Activated CD4-positive, alpha-beta T cell treated with anti-CD3 and anti-CD28 coated beads, Interleukin-2, amount 10 ng/mL, durations not matched to agents 7 days and 5 days (primary cell): ENCODE results near the gene AGGF1. TPM values are rescaled to one million over a fixed set of nuclear protein-coding genes. Genes with fewer than 3 reads are reported as not detected.

Experiments used
- CTCF ChIA-PET: fragments of 350-600 bp; sonication (Branson Sonifier 250); formaldehyde crosslinking; loops from one replicate; lab custom pipeline; 2021; ENCODE audit warnings: antibody characterized with exemption; lab: Charles Lee
- POLR2A ChIA-PET: fragments of 350-600 bp; sonication (Branson Sonifier 250); formaldehyde crosslinking; loops from one replicate; lab custom pipeline; 2021; ENCODE audit warnings: antibody characterized with exemption; lab: Charles Lee
- DNase-seq: peaks from one replicate; pipeline ENCODE4 v3.0.0-alpha.2; 2020
- H3K27ac Mint-ChIP-seq: one replicate; pipeline ENCODE4 v1.8.0; 2021; ENCODE audit warnings: mild to moderate bottlenecking, moderate library complexity, mixed read lengths
- H3K27me3 Mint-ChIP-seq: one replicate; pipeline ENCODE4 v1.8.0; 2021; ENCODE audit warnings: mixed read lengths
- H3K36me3 Mint-ChIP-seq: one replicate; pipeline ENCODE4 v1.8.0; 2021; ENCODE audit warnings: low read depth, mixed read lengths
- H3K4me1 Mint-ChIP-seq: one replicate; pipeline ENCODE4 v1.8.0; 2021; ENCODE audit warnings: mixed read lengths
- H3K4me3 Mint-ChIP-seq: one replicate; pipeline ENCODE4 v1.8.0; 2021; ENCODE audit warnings: mild to moderate bottlenecking, moderate library complexity, mixed read lengths
- H3K9me3 Mint-ChIP-seq: one replicate; pipeline ENCODE4 v1.8.0; 2021; ENCODE audit warnings: mixed read lengths
- total RNA-seq, 2 experiments: library from RNA; stranded (reverse); gene quantifications; one replicate each; pipeline ENCODE4 v1.2.3, GENCODE V29; 2021

AGGF1 gene
- total RNA-seq, 2 experiments from 2014 or later, result 27.6 to 28.9 TPM

DNA sequence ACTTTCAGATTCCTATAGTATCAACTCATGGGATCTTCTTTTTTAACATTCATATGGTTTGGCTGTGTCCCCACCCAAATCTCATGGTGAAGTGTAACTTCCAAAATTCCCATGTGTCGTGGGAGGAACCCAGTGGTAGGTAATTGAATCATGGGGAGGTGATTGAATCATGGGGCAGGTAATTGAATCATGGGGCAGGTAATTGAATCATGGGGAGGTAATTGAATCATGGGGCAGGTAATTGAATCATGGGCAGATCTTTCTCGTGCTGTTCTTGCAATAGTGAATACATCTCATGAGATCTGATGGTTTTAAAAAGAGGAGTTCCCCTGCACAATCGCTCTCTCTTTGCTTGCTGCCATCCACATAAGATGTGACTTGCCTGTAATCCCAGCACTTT, 21.8 kb upstream of the AGGF1 start:
- Mint-ChIP-seq H3K4me1 (peaks cover 13% of the 10 kb centered on the region), H3K4me3 (no peak overlapping the region), H3K36me3 (no peaks in the 10 kb centered on the region), H3K27me3 (peaks cover 21% of the 10 kb centered on the region), H3K9me3 (no peaks in the 10 kb centered on the region), H3K27ac (no peak overlapping the region)
- ChIA-PET CTCF (no interaction called here), POLR2A (no interaction called here)
- no peak for DNase-seq

DNA sequence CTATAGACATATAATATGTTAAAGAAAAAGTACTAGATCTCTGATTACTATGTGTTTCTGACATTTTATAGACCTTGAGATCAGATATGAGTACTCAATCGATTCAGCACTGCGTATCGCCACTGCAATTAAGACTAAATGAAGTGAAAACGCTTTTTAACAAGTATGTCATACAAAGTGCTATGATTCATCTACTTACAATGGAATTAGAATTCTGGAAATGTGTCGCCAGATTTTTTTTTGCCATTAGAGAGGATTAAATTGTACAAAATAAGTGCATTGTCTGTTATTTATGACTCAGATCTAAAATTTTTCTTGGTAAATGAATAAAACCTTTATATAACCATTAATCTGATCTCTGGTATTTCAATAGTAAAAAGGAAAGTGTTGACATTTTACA, 20.0 kb upstream of the AGGF1 start:
- POLR2A ChIA-PET, result no interaction called here
- Mint-ChIP-seq H3K9me3 (no peaks in the 10 kb centered on the region), H3K27me3 (peaks cover 12% of the 10 kb centered on the region), H3K36me3 (no peaks in the 10 kb centered on the region), H3K4me1 (peaks cover 13% of the 10 kb centered on the region), H3K27ac (no peak overlapping the region), H3K4me3 (no peak overlapping the region)
- CTCF ChIA-PET, result interaction anchor here (1.2 kb wide), 1 partner anchor 11 kb away, joined by 3 read pairs; no protein-coding TSS in a partner anchor
- DNase-seq, result no peak

- POLR2A ChIA-PET, result no interaction called here
These were observed 18.7 kb upstream of the AGGF1 start for GRCh38 chr5:77011498-77011897.

GRCh38 chr5:77012601-77013000, 17.6 kb upstream of the AGGF1 start:
- ChIA-PET CTCF (no interaction called here), POLR2A (no interaction called here)
- Mint-ChIP-seq H3K4me1 (peaks cover 13% of the 10 kb centered on the region), H3K27ac (no peak overlapping the region), H3K36me3 (no peaks in the 10 kb centered on the region), H3K27me3 (peaks cover 4% of the 10 kb centered on the region), H3K9me3 (no peaks in the 10 kb centered on the region), H3K4me3 (no peak overlapping the region)
- DNase-seq, result peak; percentile 9

More at GRCh38 chr5:77011498-77011897, 18.7 kb upstream of the AGGF1 start:
- DNase-seq, result no peak
- Mint-ChIP-seq H3K9me3 (no peaks in the 10 kb centered on the region), H3K27ac (no peak overlapping the region), H3K4me1 (peaks cover 13% of the 10 kb centered on the region), H3K36me3 (no peaks in the 10 kb centered on the region), H3K4me3 (no peak overlapping the region), H3K27me3 (peaks cover 3% of the 10 kb centered on the region)
- CTCF ChIA-PET, result interaction anchor here (1.2 kb wide), 1 partner anchor 13 kb away, joined by 3 read pairs; no protein-coding TSS in a partner anchor

DNA sequence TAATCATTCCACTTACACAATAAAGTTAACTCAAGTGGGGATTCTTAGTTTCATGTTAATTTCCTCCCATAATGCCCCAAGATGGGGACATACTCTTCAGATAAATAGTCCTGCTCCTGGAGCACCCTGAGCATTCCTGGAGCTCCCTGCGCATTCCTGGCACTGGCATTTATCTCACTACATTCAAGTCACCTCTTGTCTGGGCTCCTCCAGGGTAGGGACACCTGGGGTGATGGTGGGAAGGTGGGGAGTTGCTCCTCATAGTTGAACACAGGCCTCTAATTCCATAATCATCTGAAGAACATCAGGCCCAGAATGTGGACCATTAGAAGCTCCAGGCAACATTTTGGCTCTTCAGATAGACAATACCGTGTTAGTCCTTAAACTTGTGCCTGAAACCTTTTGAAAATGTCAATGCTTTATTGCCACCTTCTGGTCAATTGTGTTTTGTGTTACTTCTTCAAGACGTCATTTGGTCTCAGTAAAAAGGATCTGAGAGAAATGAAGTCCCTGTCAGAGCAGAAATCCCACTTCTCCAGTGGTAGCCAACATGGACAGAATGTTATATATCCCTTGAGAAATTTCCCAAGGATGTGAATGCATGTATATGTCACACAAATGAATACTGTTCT, 14.2 kb upstream of the AGGF1 start:
- Mint-ChIP-seq H3K27ac (no peak overlapping the region), H3K4me3 (no peak overlapping the region), H3K4me1 (peaks cover 13% of the 10 kb centered on the region), H3K27me3 (peaks cover 11% of the 10 kb centered on the region), H3K36me3 (no peaks in the 10 kb centered on the region), H3K9me3 (no peaks in the 10 kb centered on the region)
- no peak for DNase-seq
- POLR2A ChIA-PET, result no interaction called here
- CTCF ChIA-PET, result interaction anchor here (0.6 to 1.7 kb wide), 4 partner anchors 11 to 313 kb away, joined by 3 to 7 read pairs (median 4); partner anchors contain the start of gene AGGF1

DNA sequence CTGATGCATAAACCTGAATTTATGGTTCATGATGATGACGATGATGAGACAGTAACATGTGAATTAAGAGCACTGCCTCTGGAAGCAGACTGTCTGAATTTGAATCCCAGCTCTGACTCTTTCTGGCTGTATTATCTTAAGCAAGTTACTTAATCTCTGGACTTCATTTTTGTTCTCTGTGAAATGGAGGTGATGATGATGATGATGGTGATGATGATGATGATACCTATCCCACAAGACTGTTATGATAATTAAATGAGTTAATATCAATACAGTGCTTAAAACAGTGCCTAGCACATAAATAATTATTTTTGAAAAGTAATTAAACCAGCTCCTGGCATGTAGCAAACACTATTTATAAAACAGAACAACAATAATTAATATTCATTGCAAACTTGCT, 13.2 kb upstream of the AGGF1 start:
- DNase-seq, result no peak
- H3K4me1 Mint-ChIP-seq, result peaks cover 11% of the 10 kb centered on the region
- POLR2A ChIA-PET, result no interaction called here
- no peak overlapping the region for H3K4me3 Mint-ChIP-seq
- H3K27me3 Mint-ChIP-seq, result peaks cover 15% of the 10 kb centered on the region
- no peak overlapping the region for H3K27ac Mint-ChIP-seq
- H3K36me3 Mint-ChIP-seq, result no peaks in the 10 kb centered on the region
- H3K9me3 Mint-ChIP-seq, result no peaks in the 10 kb centered on the region
- CTCF ChIA-PET, result interaction anchor here (1.1 to 1.7 kb wide), 3 partner anchors 10 to 149 kb away, joined by 3 to 7 read pairs (median 5); partner anchors contain the start of gene AGGF1

GRCh38 chr5:77017668-77018067, 12.5 kb upstream of the AGGF1 start:
- H3K27ac Mint-ChIP-seq, result no peak overlapping the region
- H3K9me3 Mint-ChIP-seq, result no peaks in the 10 kb centered on the region
- ChIA-PET CTCF (interaction anchor here (1.6 kb wide), 1 partner anchor 150 kb away, joined by 5 read pairs; no protein-coding TSS in a partner anchor), POLR2A (no interaction called here)
- H3K27me3 Mint-ChIP-seq, result peaks cover 21% of the 10 kb centered on the region
- H3K4me3 Mint-ChIP-seq, result no peak overlapping the region
- peaks cover 11% of the 10 kb centered on the region for H3K4me1 Mint-ChIP-seq
- DNase-seq, result no peak
- H3K36me3 Mint-ChIP-seq, result no peaks in the 10 kb centered on the region

GRCh38 chr5:77022511-77023417, 7.4 kb upstream of the AGGF1 start:
- peaks cover 10% of the 10 kb centered on the region for H3K9me3 Mint-ChIP-seq
- H3K27me3 Mint-ChIP-seq, result peaks cover 30% of the 10 kb centered on the region
- no peak overlapping the region for H3K27ac Mint-ChIP-seq
- CTCF ChIA-PET, result interaction anchor here (1.0 kb wide), 1 partner anchor 85 kb away, joined by 3 read pairs; no protein-coding TSS in a partner anchor
- peaks cover 8% of the 10 kb centered on the region for H3K4me1 Mint-ChIP-seq
- H3K4me3 Mint-ChIP-seq, result no peak overlapping the region
- POLR2A ChIA-PET, result no interaction called here
- no peaks in the 10 kb centered on the region for H3K36me3 Mint-ChIP-seq
- no peak for DNase-seq

GRCh38 chr5:77024490-77024889, 5.7 kb upstream of the AGGF1 start:
- POLR2A ChIA-PET, result no interaction called here
- peaks cover 11% of the 10 kb centered on the region for H3K4me1 Mint-ChIP-seq
- DNase-seq, result no peak
- no peak overlapping the region for H3K27ac Mint-ChIP-seq
- CTCF ChIA-PET, result interaction anchor here (1.6 kb wide), 1 partner anchor 53 kb away, joined by 4 read pairs; no protein-coding TSS in a partner anchor
- H3K36me3 Mint-ChIP-seq, result peaks cover 12% of the 10 kb centered on the region
- peaks cover 23% of the 10 kb centered on the region for H3K27me3 Mint-ChIP-seq
- H3K4me3 Mint-ChIP-seq, result no peak overlapping the region
- peaks cover 23% of the 10 kb centered on the region for H3K9me3 Mint-ChIP-seq

- Mint-ChIP-seq H3K27ac (no peak overlapping the region), H3K9me3 (peaks cover 26% of the 10 kb centered on the region), H3K4me3 (no peak overlapping the region), H3K4me1 (peaks cover 30% of the 10 kb centered on the region), H3K36me3 (peaks cover 31% of the 10 kb centered on the region), H3K27me3 (peaks cover 7% of the 10 kb centered on the region)
- POLR2A ChIA-PET, result no interaction called here
- CTCF ChIA-PET, result no interaction called here
- no peak for DNase-seq
These were observed 1.4 kb upstream of the AGGF1 start for GRCh38 chr5:77028631-77029375.

DNA sequence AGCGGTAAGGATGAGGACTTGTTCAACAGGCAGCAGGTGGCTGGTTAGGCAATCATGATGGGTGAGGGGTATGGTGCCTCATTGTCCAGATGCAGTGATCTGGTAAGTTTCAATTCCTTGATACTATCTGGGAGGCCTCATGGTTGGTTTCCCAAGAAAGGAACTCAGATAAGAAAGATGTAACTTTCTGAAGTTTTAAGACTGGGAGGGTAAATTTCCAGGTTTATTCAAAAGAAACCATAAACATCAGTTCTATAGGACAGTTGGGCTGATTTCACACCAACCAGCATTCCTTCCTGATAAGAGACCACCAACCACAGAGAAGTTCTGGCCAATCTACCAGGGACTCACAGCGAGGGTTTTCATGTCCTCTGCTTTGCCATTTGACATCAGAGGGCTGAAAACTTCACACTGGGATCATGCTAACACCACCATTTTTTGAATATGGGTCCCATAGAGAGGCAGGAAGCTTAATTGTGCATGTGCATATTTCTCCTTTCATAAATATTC, 773 bp upstream of the AGGF1 start:
- H3K4me1 Mint-ChIP-seq, result peaks cover 30% of the 10 kb centered on the region
- H3K4me3 Mint-ChIP-seq, result peak overlapping the region; percentile 84
- CTCF ChIA-PET, result no interaction called here
- no peak for DNase-seq
- POLR2A ChIA-PET, result interaction anchor here (1.1 kb wide), 1 partner anchor 292 kb away, joined by 4 read pairs; no protein-coding TSS in a partner anchor
- peaks cover 26% of the 10 kb centered on the region for H3K9me3 Mint-ChIP-seq
- peaks cover 31% of the 10 kb centered on the region for H3K36me3 Mint-ChIP-seq
- peak overlapping the region; percentile 94 for H3K27ac Mint-ChIP-seq
- peaks cover 6% of the 10 kb centered on the region for H3K27me3 Mint-ChIP-seq

- CTCF ChIA-PET, result interaction anchor here (0.5 to 0.6 kb wide), 2 partner anchors 37 to 1213 kb away, joined by 3 read pairs; no protein-coding TSS in a partner anchor
- Mint-ChIP-seq H3K9me3 (peaks cover 20% of the 10 kb centered on the region), H3K27me3 (no peaks in the 10 kb centered on the region), H3K4me1 (peaks cover 33% of the 10 kb centered on the region), H3K4me3 (peak overlapping the region; percentile 84), H3K36me3 (peaks cover 52% of the 10 kb centered on the region), H3K27ac (no peak overlapping the region)
- POLR2A ChIA-PET, result no interaction called here
- no peak for DNase-seq
These were observed 1.7 kb downstream of the AGGF1 start for GRCh38 chr5:77031891-77032290.
